Measurements from ENCODE around the gene CUZD1. TPM values are rescaled to one million over a fixed set of nuclear protein-coding genes. Genes with fewer than 3 reads are reported as not detected.
A peak's percentile ranks its signal among the peaks of the same experiment; 100 is the strongest.

The CUZD1 gene
- total RNA-seq, 1 experiment from 2014 or later: 3.5 TPM

DNA sequence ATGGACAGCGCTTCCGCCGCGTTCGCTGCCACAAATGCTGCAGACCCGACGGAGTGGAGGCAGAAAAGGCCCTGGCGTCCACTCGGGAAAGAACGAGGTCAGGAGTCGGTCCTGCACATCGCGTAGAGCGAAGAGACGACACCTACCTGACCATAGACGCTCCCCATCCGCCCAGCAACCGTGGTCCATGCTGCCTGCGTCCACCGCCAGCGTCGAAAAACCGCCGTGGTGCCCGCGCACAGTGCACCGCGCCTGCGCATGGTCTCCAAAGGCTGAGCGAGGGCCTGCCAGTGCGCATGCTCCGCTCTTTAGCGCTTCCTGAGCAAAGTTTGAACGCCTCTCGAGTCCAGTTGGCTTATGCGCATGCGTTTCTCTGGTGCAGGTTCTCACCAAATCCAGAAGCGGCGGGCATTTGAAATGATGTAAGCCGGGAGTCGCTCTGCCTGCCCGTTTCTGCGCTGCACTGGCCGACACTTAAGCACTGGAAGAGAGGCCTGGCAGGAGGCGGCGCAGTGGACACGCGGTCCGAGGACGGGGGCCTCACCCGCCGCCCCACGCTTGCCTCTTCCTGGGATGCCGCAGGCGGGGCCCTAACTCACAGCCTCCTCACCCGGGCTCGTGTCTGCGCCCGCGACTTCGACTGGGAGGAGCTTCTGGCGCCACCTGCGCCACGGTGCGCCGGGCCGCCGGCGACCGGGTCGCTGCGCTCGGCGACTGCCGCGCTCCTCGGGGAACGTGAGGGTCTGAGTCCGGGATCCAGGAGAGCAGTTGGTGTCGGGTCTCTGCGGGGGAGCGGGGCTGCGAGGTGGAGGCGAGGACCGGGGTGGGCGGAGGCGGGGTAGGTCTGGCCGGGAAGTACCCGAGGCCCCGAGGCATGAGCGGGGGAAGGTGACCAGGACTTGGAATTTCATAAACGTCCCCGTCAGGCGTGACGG lies 33.9 kb upstream of the CUZD1 start, which contains the start of gene FAM24B (continued):
- TF ChIP-seq, protein P1, sequence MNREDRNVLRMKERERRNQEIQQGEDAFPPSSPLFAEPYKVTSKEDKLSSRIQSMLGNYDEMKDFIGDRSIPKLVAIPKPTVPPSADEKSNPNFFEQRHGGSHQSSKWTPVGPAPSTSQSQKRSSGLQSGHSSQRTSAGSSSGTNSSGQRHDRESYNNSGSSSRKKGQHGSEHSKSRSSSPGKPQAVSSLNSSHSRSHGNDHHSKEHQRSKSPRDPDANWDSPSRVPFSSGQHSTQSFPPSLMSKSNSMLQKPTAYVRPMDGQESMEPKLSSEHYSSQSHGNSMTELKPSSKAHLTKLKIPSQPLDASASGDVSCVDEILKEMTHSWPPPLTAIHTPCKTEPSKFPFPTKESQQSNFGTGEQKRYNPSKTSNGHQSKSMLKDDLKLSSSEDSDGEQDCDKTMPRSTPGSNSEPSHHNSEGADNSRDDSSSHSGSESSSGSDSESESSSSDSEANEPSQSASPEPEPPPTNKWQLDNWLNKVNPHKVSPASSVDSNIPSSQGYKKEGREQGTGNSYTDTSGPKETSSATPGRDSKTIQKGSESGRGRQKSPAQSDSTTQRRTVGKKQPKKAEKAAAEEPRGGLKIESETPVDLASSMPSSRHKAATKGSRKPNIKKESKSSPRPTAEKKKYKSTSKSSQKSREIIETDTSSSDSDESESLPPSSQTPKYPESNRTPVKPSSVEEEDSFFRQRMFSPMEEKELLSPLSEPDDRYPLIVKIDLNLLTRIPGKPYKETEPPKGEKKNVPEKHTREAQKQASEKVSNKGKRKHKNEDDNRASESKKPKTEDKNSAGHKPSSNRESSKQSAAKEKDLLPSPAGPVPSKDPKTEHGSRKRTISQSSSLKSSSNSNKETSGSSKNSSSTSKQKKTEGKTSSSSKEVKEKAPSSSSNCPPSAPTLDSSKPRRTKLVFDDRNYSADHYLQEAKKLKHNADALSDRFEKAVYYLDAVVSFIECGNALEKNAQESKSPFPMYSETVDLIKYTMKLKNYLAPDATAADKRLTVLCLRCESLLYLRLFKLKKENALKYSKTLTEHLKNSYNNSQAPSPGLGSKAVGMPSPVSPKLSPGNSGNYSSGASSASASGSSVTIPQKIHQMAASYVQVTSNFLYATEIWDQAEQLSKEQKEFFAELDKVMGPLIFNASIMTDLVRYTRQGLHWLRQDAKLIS (CRISPR knock-in tag; IDR thresholded peaks at IDR 0.05; ENCODE audit: borderline replicate concordance): peak; percentile 69; the same call in 1 of the 2 replicates
- TF ChIP-seq, protein P2, sequence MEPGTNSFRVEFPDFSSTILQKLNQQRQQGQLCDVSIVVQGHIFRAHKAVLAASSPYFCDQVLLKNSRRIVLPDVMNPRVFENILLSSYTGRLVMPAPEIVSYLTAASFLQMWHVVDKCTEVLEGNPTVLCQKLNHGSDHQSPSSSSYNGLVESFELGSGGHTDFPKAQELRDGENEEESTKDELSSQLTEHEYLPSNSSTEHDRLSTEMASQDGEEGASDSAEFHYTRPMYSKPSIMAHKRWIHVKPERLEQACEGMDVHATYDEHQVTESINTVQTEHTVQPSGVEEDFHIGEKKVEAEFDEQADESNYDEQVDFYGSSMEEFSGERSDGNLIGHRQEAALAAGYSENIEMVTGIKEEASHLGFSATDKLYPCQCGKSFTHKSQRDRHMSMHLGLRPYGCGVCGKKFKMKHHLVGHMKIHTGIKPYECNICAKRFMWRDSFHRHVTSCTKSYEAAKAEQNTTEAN (CRISPR knock-in tag; IDR thresholded peaks at IDR 0.05): peak; percentile 77
- TF ChIP-seq ETV6 (CRISPR knock-in tag; IDR thresholded peaks at IDR 0.05): peak; percentile 82
- TF ChIP-seq ZNF317 (CRISPR knock-in tag; IDR thresholded peaks at IDR 0.05; ENCODE audit: borderline replicate concordance, low read depth): peak; percentile 22; the same call in 1 of the 2 replicates
- TF ChIP-seq GABPB1 (CRISPR knock-in tag; IDR thresholded peaks at IDR 0.05): peak; percentile 56; the same call in 1 of the 2 replicates
- TF ChIP-seq ZNF232 (CRISPR knock-in tag; IDR thresholded peaks at IDR 0.05): peak; percentile 86; the same call in 1 of the 2 replicates
- TF ChIP-seq ZNF219 (CRISPR knock-in tag; IDR thresholded peaks at IDR 0.05; ENCODE audit: borderline replicate concordance): peak; percentile 2; the same call in 1 of the 2 replicates
- TF ChIP-seq SMAD3 (CRISPR knock-in tag; IDR thresholded peaks at IDR 0.05; ENCODE audit: borderline replicate concordance): no peak; the same call in 1 of the 2 replicates
- TF ChIP-seq NR1H2 (CRISPR knock-in tag; IDR thresholded peaks at IDR 0.05): no peak
- TF ChIP-seq CREM (CRISPR knock-in tag; IDR thresholded peaks at IDR 0.05): peak; percentile 54; the same call in 1 of the 2 replicates
- TF ChIP-seq JUN (CRISPR knock-in tag; IDR thresholded peaks at IDR 0.05): peak; percentile 72; the same call in 1 of the 2 replicates

DNA sequence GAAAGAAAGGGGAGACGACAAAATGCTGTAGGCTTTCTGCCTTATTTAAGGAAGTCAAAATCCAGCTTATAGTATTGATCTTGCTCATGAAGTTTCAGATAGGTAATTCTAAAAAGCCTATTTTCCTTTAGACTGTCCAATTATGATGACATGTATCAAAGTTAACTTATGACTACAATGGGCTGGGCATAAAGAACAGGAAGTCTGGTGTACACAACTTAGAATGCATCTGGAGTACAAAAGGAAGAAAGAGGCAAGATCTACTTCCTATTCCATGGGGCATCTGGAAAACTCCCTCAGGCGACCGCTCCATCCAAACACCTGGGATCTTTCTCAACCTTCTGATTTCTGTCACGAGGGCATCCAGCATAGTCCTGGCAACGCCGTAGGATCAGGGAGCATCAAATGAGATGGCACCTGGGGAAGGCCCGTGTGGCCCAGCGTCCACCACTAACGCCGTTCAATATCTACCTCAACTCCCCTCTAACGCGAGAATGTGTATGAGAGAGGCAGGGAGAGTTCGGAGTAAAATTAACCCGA lies 33.2 kb upstream of the CUZD1 start:
- 0 out of 2 replicates have a peak, but pooled peaks have one; percentile 45 for TF ChIP-seq JUN (CRISPR knock-in tag; IDR thresholded peaks at IDR 0.05)
- TF ChIP-seq SMAD4 (CRISPR knock-in tag; IDR thresholded peaks at IDR 0.05): 0 out of 2 replicates have a peak, but pooled peaks have one; percentile 30
- no peak for TF ChIP-seq KAT7 (CRISPR knock-in tag; IDR thresholded peaks at IDR 0.05; ENCODE audit: borderline replicate concordance)
- no peak for TF ChIP-seq NFATC4 (CRISPR knock-in tag; IDR thresholded peaks at IDR 0.05)
- TF ChIP-seq, protein P3, sequence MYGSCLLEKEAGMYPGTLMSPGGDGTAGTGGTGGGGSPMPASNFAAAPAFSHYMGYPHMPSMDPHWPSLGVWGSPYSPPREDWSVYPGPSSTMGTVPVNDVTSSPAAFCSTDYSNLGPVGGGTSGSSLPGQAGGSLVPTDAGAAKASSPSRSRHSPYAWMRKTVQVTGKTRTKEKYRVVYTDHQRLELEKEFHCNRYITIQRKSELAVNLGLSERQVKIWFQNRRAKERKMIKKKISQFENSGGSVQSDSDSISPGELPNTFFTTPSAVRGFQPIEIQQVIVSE (CRISPR knock-in tag; IDR thresholded peaks at IDR 0.05; ENCODE audit: borderline replicate concordance): no peak
- 0 out of 2 replicates have a peak, but pooled peaks have one; percentile 32 for TF ChIP-seq TEAD4 (CRISPR knock-in tag; IDR thresholded peaks at IDR 0.05)
- no peak for DNase-seq (ENCODE audit: low spot score)
- CTCF ChIA-PET: no interaction called here
- no peaks in the 10 kb centered on the region for H3K9me3 Mint-ChIP-seq
- POLR2A ChIA-PET: no interaction called here
- peaks cover 65% of the 10 kb centered on the region for H3K4me1 Mint-ChIP-seq
- peaks cover 33% of the 10 kb centered on the region for H3K27me3 Mint-ChIP-seq (ENCODE audit: low read depth)
- peak overlapping the region; percentile 77 for H3K4me3 Mint-ChIP-seq
- H3K27ac Mint-ChIP-seq: no peak overlapping the region
- no peak for ATAC-seq
- peaks cover 13% of the 10 kb centered on the region for H3K36me3 Mint-ChIP-seq

DNA sequence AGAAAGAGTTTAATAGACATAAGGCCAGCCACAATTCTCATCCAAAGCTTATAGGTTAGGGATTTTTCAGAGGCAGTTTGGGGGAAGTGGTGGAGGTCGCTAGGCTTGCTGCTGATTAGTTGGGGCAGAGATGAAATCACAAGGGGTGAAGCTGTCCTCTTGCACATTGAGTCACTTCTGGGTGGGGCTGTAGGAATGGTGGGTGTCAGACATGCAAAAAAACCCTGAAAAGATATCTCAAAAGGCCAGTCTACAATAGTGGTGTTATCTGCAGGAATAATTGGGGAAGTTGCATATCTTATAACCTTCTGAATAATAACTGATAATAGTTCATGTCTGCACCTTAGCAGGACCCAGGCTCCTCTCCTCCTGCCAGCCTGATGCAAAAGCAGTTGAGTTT lies 31.6 kb upstream of the CUZD1 start:
- Mint-ChIP-seq H3K36me3 (peaks cover 15% of the 10 kb centered on the region), H3K27me3 (ENCODE audit: low read depth) (peaks cover 33% of the 10 kb centered on the region), H3K4me1 (peaks cover 74% of the 10 kb centered on the region), H3K4me3 (peak overlapping the region; percentile 77), H3K9me3 (0 out of 2 replicates have a peak, but pooled peaks cover 3% of the 10 kb centered on the region), H3K27ac (peak overlapping the region; percentile 91)
- DNase-seq (ENCODE audit: low spot score) (no peak), ATAC-seq (no peak)
- ChIA-PET CTCF (no interaction called here), POLR2A (no interaction called here)
- TF ChIP-seq, protein P4, sequence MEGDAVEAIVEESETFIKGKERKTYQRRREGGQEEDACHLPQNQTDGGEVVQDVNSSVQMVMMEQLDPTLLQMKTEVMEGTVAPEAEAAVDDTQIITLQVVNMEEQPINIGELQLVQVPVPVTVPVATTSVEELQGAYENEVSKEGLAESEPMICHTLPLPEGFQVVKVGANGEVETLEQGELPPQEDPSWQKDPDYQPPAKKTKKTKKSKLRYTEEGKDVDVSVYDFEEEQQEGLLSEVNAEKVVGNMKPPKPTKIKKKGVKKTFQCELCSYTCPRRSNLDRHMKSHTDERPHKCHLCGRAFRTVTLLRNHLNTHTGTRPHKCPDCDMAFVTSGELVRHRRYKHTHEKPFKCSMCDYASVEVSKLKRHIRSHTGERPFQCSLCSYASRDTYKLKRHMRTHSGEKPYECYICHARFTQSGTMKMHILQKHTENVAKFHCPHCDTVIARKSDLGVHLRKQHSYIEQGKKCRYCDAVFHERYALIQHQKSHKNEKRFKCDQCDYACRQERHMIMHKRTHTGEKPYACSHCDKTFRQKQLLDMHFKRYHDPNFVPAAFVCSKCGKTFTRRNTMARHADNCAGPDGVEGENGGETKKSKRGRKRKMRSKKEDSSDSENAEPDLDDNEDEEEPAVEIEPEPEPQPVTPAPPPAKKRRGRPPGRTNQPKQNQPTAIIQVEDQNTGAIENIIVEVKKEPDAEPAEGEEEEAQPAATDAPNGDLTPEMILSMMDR (IDR thresholded peaks at IDR 0.05): no peak
- TF ChIP-seq ZNF423 (CRISPR knock-in tag; IDR thresholded peaks at IDR 0.05): no peak
- no peak for TF ChIP-seq TP53 (CRISPR knock-in tag; IDR thresholded peaks at IDR 0.05)
- no peak for TF ChIP-seq HMGA2 (CRISPR knock-in tag; IDR thresholded peaks at IDR 0.05)

Data from WTC11 (cell line).